Prostate gland (tissue), 2 donors: ENCODE measurements around the gene LYPD6B.

Experiments
- POLR2A ChIP-seq: fragments of 450-650 bp; IDR thresholded peaks from one replicate; pipeline ENCODE4 v1.6.1; 2016; ENCODE audit warnings: antibody characterized with exemption, mild to moderate bottlenecking
- POLR2AphosphoS5 ChIP-seq: sonication (generic); formaldehyde crosslinking; IDR thresholded peaks from one replicate; pipeline ENCODE4 v1.6.1; 2017; ENCODE audit warnings: antibody characterized with exemption
- TF ChIP-seq, protein P1 (sequence below), 4 experiments: fragments of 200-600 bp in 2 of 4; fragments of 450-650 bp in 2 of 4; sonication (generic) in 2 of 4; IDR thresholded peaks; 1 replicate in 3 of 4; 2 replicates in 1 of 4; pipeline ENCODE4 v1.5.1; 2016 to 2019; ENCODE audit warnings: antibody characterized with exemption in 4 of 4, mild to moderate bottlenecking in 2 of 4, moderate library complexity in 2 of 4

DNA sequence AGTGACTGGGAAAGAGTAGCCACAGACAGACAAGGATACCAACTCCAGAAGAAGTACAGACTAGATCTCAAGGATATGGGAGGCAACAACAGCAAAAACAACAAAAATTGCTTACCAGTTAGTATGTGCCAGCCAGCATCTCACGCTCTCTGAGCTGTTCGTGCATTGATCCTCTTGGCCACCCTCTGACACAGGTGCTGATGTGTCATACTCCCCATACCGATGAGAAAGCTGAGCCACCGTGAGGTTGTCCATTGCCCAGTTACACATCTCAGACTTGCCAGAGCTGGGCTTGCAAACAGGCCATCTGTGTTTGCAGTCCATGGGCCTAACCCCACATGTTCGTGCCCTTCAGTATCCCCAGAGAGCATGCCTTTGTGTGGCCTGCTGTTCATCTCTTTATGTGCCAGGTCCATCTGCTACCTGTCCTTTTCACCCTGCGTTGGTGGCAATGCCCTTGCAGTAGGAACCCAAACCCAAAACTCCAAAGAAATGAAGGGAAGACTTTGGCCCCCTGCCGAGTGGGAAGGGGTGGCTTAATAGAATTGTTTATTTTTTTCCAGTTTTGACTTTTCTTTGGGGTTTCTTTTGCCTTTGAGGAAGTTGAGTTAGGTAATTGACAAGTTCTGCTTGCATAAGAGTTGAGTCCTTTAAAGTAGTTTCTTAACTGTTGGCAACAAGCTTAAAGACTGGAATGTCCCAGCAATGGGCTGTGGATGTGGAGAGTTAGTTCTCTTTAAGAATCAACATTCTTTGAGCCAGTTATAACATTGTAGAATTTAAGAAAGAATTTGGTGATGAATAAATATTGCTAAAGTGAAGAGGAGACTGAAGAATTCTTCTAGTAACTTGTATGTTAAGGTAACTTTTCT lies 46.7 kb downstream of the LYPD6B start:
- TF ChIP-seq POLR2A (no peak), POLR2AphosphoS5 (no peak)
- TF ChIP-seq, protein P1, sequence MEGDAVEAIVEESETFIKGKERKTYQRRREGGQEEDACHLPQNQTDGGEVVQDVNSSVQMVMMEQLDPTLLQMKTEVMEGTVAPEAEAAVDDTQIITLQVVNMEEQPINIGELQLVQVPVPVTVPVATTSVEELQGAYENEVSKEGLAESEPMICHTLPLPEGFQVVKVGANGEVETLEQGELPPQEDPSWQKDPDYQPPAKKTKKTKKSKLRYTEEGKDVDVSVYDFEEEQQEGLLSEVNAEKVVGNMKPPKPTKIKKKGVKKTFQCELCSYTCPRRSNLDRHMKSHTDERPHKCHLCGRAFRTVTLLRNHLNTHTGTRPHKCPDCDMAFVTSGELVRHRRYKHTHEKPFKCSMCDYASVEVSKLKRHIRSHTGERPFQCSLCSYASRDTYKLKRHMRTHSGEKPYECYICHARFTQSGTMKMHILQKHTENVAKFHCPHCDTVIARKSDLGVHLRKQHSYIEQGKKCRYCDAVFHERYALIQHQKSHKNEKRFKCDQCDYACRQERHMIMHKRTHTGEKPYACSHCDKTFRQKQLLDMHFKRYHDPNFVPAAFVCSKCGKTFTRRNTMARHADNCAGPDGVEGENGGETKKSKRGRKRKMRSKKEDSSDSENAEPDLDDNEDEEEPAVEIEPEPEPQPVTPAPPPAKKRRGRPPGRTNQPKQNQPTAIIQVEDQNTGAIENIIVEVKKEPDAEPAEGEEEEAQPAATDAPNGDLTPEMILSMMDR (IDR thresholded peaks at IDR 0.05), result no peak
